GM19025 (cell line): ENCODE results near the gene USP48.
"Not testable (repeated sequence)": the region's sequence is repeated elsewhere in the genome, so short reads cannot be mapped to it uniquely, and the experiment has no call there.

Experiments used
- ATAC-seq: cut with Tn5 transposase; IDR thresholded peaks from one replicate; pipeline ENCODE4 v1.9.1; 2021; ENCODE audit warnings: mild to moderate bottlenecking, low read depth, moderate library complexity; ENCODE audit not compliant: unreplicated experiment

Gene USP48

DNA sequence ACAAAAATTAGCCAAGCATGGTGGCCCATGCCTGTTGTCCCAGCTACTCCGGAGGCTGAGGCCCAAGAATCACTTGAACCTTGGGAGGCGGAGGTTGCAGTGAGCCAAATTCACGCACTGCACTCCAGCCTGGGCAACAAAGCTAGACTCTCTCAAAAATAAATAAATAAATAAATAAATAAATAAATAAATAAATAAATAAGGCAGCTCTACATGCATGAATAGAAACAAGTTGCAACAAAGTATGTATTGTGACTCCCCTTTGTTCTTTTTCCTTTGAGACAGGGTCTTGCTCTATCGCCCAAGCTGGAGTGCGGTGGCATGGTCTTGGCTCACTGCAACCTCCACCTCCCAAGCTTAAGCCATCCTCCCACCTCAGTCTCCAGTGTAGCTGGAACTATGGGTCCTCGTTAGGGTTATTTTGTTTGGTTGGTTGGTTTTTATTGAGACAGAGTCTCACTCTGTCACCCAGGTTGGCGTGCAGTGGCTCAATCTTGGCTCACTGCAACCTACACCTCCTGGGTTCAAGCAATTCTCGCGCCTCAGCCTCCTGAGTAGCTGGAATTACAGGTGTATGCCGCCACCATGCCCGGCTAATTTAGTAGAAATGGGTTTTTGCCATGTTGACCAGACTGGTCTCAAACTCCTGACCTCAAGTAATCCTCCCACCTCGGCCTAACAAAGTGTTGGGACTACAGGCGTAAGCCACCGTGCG lies 8.0 kb downstream of the USP48 start:
- ATAC-seq, result no peak

DNA sequence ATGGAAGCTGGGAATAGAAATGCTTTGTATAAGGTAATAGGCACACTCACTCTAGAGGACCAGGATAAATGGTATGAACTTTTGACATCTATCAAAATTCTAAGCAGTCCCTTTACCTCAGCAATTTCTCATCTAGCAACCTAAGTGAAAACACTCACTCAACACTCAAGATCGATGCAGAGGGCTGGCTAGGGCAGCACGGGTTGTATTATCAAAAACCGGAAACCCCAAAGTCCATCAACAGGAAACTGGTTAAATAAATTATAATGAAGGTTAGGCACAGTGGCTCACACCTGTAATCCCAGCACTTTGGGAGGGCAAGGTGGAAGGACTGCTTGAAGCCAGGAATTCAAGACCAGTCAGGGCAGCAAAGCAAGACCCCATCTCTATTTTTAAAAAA lies 9.4 kb downstream of the USP48 start:
- no peak for ATAC-seq

- ATAC-seq, result not testable (repeated sequence)
These were observed 11.3 kb downstream of the USP48 start for GRCh38 chr1:21771672-21772071.

DNA sequence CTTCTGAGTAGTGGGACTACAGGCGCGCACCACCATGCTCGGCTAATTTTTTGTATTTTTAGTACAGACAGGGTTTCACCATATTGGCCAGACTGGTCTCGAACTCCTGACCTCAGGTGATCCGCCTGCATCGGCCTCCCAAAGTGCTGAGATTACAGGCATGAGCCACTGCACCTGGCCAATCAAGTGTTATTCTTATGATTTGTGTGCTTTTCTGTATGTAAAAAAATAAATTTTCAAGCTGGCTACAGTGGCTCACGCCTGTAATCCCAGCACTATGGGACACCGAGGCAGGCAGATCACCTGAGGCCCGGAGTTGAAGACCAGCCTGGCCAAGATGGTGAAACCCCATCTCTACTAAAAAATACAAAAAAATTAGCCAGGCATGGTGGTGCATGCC lies 12.3 kb downstream of the USP48 start:
- not testable (repeated sequence) for ATAC-seq

DNA sequence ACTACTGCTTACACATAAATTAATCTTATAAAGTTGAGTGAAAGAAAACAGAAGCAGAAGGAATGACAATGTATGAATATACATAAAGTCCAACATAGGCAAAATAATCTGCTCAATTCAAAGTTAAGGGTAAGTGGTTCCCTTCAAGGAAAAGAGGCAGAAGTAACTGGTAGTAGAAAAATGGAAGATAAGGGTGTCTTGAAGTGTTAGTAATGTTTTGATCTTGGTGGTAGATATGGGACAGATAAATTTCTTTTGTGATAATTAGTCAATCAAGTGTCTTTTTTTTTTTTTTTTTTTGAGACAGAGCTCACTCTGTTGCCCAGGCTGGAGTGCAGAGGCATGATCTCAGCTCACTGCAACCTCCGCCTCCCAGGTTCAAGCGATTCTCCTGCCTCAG lies 12.7 kb downstream of the USP48 start:
- ATAC-seq, result no peak

GRCh38 chr1:21767106-21767505 lies 15.8 kb downstream of the USP48 start:
- not testable (repeated sequence) for ATAC-seq

- ATAC-seq, result no peak
These were observed 16.7 kb downstream of the USP48 start for GRCh38 chr1:21766210-21766609.

DNA sequence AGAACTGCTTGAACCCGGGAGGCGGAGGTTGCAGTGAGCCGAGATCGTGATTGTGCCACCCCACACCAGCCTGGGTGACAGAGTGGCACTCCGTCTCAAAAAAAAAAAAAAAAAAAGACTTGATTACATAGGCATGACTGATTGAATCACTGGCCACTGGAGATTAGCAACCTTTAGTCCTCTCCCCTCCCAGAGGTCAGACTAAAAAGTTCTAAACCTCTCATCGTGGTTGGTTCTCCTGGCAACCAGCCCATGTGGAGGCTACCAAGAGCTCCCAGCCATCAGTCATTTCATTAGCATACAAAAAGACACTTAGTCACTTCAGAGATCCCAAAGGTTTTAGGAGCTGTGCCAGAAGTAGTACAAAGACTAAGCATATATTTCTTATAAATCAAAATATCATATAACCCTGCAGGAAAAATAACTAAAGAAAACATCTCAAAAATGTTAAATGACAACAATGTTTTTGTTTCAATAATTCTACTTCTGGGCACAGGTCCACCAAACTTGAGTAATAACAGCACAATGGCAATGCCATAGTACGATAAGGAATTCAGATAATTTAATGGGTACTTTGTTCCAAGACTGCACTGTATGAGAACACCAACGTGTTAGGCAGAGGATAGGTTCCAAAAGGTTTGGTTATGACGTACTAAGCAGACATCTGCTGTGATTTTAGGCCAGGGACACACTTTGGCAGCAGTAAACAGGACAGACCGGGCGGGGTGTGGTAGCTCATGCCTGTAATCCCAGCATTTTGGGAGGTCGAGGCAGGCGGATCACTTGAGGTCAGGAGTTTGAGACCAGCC lies 18.1 kb downstream of the USP48 start:
- no peak for ATAC-seq

- ATAC-seq, result no peak
These were observed 19.1 kb downstream of the USP48 start for GRCh38 chr1:21763694-21764419.

GRCh38 chr1:21763236-21763635 lies 19.7 kb downstream of the USP48 start:
- no peak for ATAC-seq

GRCh38 chr1:21762022-21762404 lies 20.9 kb downstream of the USP48 start:
- ATAC-seq, result no peak

DNA sequence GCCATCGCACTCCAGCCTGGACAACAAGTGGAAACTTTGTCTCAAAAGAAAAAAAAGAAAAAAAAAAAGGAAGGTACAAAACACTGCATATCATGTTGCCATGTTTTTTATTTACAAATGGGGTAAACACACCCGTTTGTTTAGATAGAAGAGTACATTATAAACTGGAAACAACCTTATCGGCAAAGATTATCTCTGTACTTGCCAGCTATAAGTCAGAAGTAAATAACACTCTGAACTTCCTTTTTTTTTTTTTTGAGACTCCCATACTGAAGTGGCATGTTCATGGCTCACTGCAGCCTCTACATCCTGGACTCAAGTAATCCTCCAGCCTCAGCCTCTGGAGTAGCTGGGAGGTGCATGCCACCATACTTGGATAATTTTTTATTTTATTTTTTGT lies 21.9 kb downstream of the USP48 start:
- no peak for ATAC-seq

- no peak for ATAC-seq
These were observed 23.1 kb downstream of the USP48 start for GRCh38 chr1:21759818-21760217.

DNA sequence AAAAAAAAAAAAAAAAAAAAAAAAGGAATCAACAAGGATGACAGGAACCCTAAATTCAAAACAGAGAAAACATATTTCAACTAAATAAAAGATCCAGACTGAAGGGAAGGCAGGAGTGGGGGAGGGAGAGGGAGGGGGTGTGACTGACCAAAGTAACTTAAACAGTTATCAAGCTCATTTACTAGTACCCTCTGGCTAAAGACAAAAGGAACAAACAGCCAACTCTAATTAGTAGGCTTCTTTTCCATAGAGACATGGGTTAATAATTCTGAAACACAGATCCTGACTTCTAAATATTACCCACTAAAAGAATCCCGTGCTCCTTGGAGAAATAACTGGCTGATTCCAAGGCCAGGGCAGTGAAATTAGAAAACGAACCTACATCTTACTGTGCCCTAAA lies 23.8 kb downstream of the USP48 start:
- no peak for ATAC-seq

DNA sequence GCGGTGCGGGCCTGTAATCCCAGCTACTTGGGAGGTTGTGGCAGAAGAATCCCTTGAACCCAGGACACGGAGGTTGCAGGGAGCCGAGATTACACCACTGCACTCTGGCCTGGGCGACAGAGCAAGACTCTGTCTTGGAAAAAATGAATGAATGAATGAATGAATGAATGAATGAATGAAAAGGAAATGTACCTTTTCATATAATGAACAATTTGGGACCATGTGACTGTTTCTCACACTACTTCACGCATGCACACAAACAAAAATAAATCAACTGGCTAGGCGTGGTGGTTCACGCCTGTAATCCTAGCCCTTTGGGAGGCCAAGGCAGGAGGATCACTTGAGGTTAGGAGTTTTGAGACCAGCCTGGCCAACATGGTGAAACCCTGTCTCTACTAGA lies 24.3 kb downstream of the USP48 start:
- ATAC-seq, result no peak

DNA sequence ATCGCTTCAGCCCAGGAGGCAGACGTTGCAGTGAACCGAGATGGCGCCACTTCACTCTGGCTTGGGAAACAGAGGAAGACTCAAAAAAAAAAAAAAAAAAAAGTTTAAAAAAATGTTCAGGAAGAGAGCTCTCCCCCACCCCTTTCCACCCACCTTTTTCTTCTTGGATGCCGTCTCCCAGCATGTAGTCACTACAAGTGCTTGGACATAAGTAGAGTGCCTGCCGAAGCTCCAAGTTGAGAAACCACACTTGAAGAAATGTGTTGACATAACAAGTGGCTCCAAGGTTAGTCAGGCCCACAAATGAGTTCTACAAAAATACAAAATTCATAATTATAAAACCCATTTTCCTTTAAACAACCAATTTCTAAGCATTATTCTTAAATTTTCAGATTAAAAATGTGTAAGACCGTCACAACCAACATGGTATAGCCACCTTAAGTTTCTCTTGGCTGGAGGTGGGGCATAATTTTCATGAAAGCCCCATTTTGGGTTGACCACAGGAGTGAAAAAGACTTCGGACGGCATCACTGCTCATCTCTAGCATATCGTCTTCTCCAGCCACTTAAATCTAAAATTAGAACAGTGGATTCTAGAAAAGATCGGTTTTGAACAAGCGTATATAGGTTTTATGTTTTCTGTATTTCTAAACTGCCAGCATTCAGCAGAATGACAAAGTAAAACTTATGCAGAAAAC lies 26.4 kb downstream of the USP48 start:
- no peak for ATAC-seq

GRCh38 chr1:21755067-21755466 lies 27.9 kb downstream of the USP48 start:
- no peak for ATAC-seq

- ATAC-seq, result no peak
These were observed 28.4 kb downstream of the USP48 start for GRCh38 chr1:21754583-21754982.

DNA sequence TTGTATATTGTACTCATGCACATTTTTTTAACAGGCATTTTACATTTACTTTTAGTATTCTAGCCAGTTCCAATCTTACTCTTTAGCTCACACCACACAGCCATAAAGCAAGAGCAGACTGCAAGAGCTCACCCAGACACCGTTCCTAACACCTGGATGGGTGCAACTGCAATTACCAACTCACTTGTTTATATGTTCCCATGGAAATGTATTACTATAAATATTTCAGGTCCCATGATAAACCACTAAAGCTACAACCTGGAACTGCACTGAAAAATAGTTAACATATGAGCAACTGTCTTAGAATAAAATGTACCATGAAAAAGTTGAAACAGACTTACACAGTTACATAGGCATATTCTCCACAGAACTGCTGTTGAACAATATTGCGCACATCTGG lies 30.8 kb downstream of the USP48 start:
- no peak for ATAC-seq

DNA sequence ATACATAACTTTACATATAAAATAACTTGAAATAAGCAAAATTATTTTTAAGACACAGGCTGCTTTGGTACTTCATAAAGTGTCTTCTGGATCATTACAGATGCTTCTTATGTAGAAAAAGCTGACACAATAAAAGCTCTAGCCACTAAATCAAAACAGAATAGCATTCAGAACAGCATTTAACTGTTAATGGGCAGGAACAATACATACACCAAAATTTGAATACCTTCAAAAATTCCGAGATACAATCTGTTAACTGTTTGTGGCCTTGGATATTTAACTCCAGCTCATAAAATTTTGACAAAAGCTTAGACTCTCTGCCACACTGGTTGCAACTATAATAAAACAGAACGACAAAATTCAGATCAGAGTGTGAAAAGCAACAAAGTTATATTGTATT lies 31.7 kb downstream of the USP48 start:
- ATAC-seq, result no peak

- ATAC-seq, result no peak
These were observed 32.1 kb downstream of the USP48 start for GRCh38 chr1:21750841-21751240.
